ENCODE measurements around the gene PROSER2.

PROSER2 gene

GRCh38 chr10:11865561-11865960 is 42.4 kb downstream of the PROSER2 start:
- Histone ChIP-seq H3K4me1 (ENCODE audit: low read length) (peaks cover 18% of the 10 kb centered on the region), H3K79me2 (ENCODE audit: low read length) (no peaks in the 10 kb centered on the region), H2AFZ (ENCODE audit: low read depth, low read length) (no peak overlapping the region), H3K9ac (ENCODE audit: low read length) (no peak overlapping the region), H3K27ac (ENCODE audit: low read length) (no peak overlapping the region), H3K4me3 (ENCODE audit: low read length) (no peak overlapping the region), H3K9me3 (ENCODE audit: insufficient read depth, low read length) (no peaks in the 10 kb centered on the region), H3K36me3 (replicated peaks; ENCODE audit: low read depth, low read length) (no peaks in the 10 kb centered on the region), H3K4me2 (ENCODE audit: low read length) (no peak overlapping the region), H3K27me3 (ENCODE audit: low read depth, low read length) (no peaks in the 10 kb centered on the region), H4K20me1 (ENCODE audit: insufficient read depth, low read length) (no peaks in the 10 kb centered on the region)
- TF ChIP-seq EZH2phosphoT487 (IDR thresholded peaks at IDR 0.05; ENCODE audit: low read depth): no peak
- TF ChIP-seq CTCF (IDR thresholded peaks at IDR 0.05; ENCODE audit: low read depth, low read length): no peak

GRCh38 chr10:11866199-11866925 is 43.2 kb downstream of the PROSER2 start:
- no peak overlapping the region for H3K4me2 ChIP-seq (ENCODE audit: low read length)
- no peak overlapping the region for H3K27ac ChIP-seq (ENCODE audit: low read length)
- no peak overlapping the region for H2AFZ ChIP-seq (ENCODE audit: low read depth, low read length)
- H3K4me3 ChIP-seq (ENCODE audit: low read length): no peak overlapping the region
- H3K36me3 ChIP-seq (replicated peaks; ENCODE audit: low read depth, low read length): no peaks in the 10 kb centered on the region
- H3K27me3 ChIP-seq (ENCODE audit: low read depth, low read length): peaks cover 3% of the 10 kb centered on the region; the same call in 1 of the 2 replicates
- peaks cover 26% of the 10 kb centered on the region for H3K4me1 ChIP-seq (ENCODE audit: low read length)
- no peaks in the 10 kb centered on the region for H4K20me1 ChIP-seq (ENCODE audit: insufficient read depth, low read length)
- no peaks in the 10 kb centered on the region for H3K79me2 ChIP-seq (ENCODE audit: low read length)
- no peak overlapping the region for H3K9ac ChIP-seq (ENCODE audit: low read length)
- TF ChIP-seq CTCF (IDR thresholded peaks at IDR 0.05; ENCODE audit: low read depth, low read length) (no peak), EZH2phosphoT487 (IDR thresholded peaks at IDR 0.05; ENCODE audit: low read depth) (no peak)
- H3K9me3 ChIP-seq (ENCODE audit: insufficient read depth, low read length): no peaks in the 10 kb centered on the region

DNA sequence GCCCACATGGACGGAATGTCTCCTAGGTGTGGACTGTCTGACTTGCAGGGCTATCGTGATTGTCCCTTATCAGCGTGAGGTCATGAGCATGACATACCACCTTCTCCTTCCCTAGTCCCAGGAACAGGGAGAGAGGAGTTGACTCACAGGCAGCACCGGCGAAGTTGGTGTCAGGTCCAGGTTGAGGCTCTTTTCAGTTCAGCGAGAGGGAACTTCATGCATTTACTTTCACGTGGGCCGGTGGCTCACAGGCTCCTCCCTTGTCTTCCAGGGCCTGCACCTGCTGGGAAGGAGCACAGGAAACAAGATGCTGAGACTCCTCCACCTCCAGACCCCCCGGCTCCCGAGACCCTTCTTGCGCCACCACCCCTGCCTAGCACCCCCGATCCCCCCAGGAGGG is 46.1 kb downstream of the PROSER2 start:
- TF ChIP-seq CTCF (IDR thresholded peaks at IDR 0.05; ENCODE audit: low read depth, low read length) (no peak), EZH2phosphoT487 (IDR thresholded peaks at IDR 0.05; ENCODE audit: low read depth) (no peak)
- Histone ChIP-seq H3K9ac (ENCODE audit: low read length) (no peak overlapping the region), H3K4me2 (ENCODE audit: low read length) (no peak overlapping the region), H3K4me3 (ENCODE audit: low read length) (no peak overlapping the region), H4K20me1 (ENCODE audit: insufficient read depth, low read length) (no peaks in the 10 kb centered on the region), H3K4me1 (ENCODE audit: low read length) (peaks cover 12% of the 10 kb centered on the region), H2AFZ (ENCODE audit: low read depth, low read length) (no peak overlapping the region), H3K9me3 (ENCODE audit: insufficient read depth, low read length) (no peaks in the 10 kb centered on the region), H3K27me3 (ENCODE audit: low read depth, low read length) (peaks cover 16% of the 10 kb centered on the region; the same call in 1 of the 2 replicates), H3K27ac (ENCODE audit: low read length) (no peak overlapping the region), H3K36me3 (replicated peaks; ENCODE audit: low read depth, low read length) (no peaks in the 10 kb centered on the region), H3K79me2 (ENCODE audit: low read length) (no peaks in the 10 kb centered on the region)

GRCh38 chr10:11869743-11870460 is 46.7 kb downstream of the PROSER2 start:
- Histone ChIP-seq H3K27me3 (ENCODE audit: low read depth, low read length) (peaks cover 16% of the 10 kb centered on the region; the same call in 1 of the 2 replicates), H3K27ac (ENCODE audit: low read length) (no peak overlapping the region), H3K9me3 (ENCODE audit: insufficient read depth, low read length) (no peaks in the 10 kb centered on the region), H3K79me2 (ENCODE audit: low read length) (no peaks in the 10 kb centered on the region), H4K20me1 (ENCODE audit: insufficient read depth, low read length) (no peaks in the 10 kb centered on the region), H3K9ac (ENCODE audit: low read length) (no peak overlapping the region), H3K36me3 (replicated peaks; ENCODE audit: low read depth, low read length) (no peaks in the 10 kb centered on the region), H3K4me1 (ENCODE audit: low read length) (peaks cover 10% of the 10 kb centered on the region), H2AFZ (ENCODE audit: low read depth, low read length) (no peak overlapping the region), H3K4me3 (ENCODE audit: low read length) (no peak overlapping the region), H3K4me2 (ENCODE audit: low read length) (no peak overlapping the region)
- TF ChIP-seq CTCF (IDR thresholded peaks at IDR 0.05; ENCODE audit: low read depth, low read length) (no peak), EZH2phosphoT487 (IDR thresholded peaks at IDR 0.05; ENCODE audit: low read depth) (no peak)

Measured in OCI-LY3 (cell line).